Body of pancreas (tissue), 4 donors: Measurements from ENCODE around the gene PNMA1. TPM values are rescaled to one million over a fixed set of nuclear protein-coding genes. Genes with fewer than 3 reads are reported as not detected.

Source experiments
- ATAC-seq: fragments of 150-250 bp; one replicate; pipeline ENCODE4 v1.9.1; 2016
- DNase-seq, 4 donors: peaks; one replicate each; pipeline ENCODE4 v3.0.0-alpha.2; 2019
- H3K27ac ChIP-seq, 4 donors: fragments of 200-600 bp; sonication (generic); 1 replicate in 3 of 4; 2 replicates in 1 of 4; pipeline versions ENCODE4 v1.5.1 to v1.6.1; 2016 to 2019; ENCODE audit warnings: mild to moderate bottlenecking in 1 of 4, mixed read lengths in 1 of 4, moderate library complexity in 1 of 4
- H3K27me3 ChIP-seq, 2 donors: fragments of 200-600 bp; sonication (generic); one replicate each; pipeline ENCODE4 v1.6.0; 2016; ENCODE audit warnings: mild to moderate bottlenecking in 1 of 2
- H3K36me3 ChIP-seq, 2 donors: fragments of 200-600 bp; sonication (generic); replicated peaks in 1 of 2; 2 replicates each; pipeline ENCODE4 v1.5.1; 2016; ENCODE audit warnings: low read depth in 2 of 2; ENCODE audit not compliant: insufficient read depth in 1 of 2
- H3K4me1 ChIP-seq: fragments of 200-600 bp; sonication (generic); one replicate; pipeline ENCODE4 v1.6.0; 2016
- H3K4me3 ChIP-seq, 2 donors: fragments of 200-600 bp; sonication (generic); 1 replicate in 1 of 2; 2 replicates in 1 of 2; pipeline ENCODE4 v1.5.1; 2016 to 2019
- H3K9me3 ChIP-seq, 3 donors: fragments of 200-600 bp; sonication (generic); 1 replicate in 2 of 3; 2 replicates in 1 of 3; pipeline ENCODE4 v1.5.1; 2016
- POLR2A ChIP-seq, 3 donors: fragments of 450-650 bp; IDR thresholded peaks; one replicate each; pipeline ENCODE4 v1.6.1; 2016; ENCODE audit warnings: antibody characterized with exemption in 3 of 3, mild to moderate bottlenecking in 2 of 3
- WGBS, 2 donors: methylation state at CpG; one replicate each; pipeline ENCODE4 v1.1.5; 2017; 5-methylcytosine and 5-hydroxymethylcytosine counted together
- intact Hi-C: fragments of 100-400 bp; cut with DNase I; formaldehyde crosslinking; loops from one replicate; pipeline ENCODE4 v1.15.1; 2023
- total RNA-seq, 2 donors: library from RNA; depleted of rRNA; stranded (reverse); fragments of >200 nt; gene quantifications; one replicate each; pipeline ENCODE4 v1.1.0, GENCODE V29; 2016
- TF ChIP-seq, protein P1 (sequence below), 7 experiments: fragments of 450-650 bp in 4 of 7; fragments of 200-600 bp in 3 of 7; sonication (generic) in 3 of 7; IDR thresholded peaks; one replicate each; pipeline ENCODE4 v1.5.1; 2016 to 2019; ENCODE audit warnings: antibody characterized with exemption in 7 of 7

PNMA1 gene
- total RNA-seq, 2 donors from 2014 or later: 5.7 to 6.9 TPM

DNA sequence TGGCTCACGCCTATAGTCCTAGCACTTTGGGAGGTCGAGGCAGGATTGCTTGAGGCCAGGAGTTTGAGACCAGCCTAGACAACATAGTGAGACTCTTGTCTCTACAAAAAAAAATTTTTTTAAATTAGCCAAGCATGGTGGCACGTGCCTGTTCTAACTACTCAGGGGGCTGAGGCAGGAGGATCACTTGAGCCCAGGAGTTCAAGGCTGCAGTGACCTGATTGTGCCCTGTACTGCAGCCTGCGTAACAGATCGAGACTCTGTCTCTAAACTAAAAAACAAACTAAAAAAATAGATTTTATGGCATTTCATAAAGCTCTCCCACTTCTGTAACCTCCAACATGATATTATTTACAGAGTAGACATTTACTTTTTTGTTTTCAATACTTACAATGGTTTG, 29.6 kb downstream of the PNMA1 start:
- ATAC-seq: no peak

DNA sequence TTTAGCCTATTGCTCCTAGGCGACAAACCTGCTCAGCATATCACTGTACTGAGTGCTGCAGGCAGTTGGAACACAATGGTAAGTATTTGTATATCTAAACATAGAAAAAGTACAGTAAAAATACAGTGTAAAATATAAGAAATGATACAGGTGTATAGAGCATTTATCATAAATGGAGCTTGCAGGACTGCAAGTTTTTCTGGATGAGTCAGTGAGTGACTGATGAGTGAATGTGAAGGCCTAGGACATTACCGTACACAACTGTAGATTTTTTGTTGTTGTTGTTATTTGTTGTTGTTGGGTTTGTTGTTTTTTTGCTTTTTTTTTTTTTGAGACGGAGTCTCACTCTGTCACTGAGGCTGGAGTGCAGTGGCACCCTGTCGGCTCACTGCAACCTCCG, 33.4 kb downstream of the PNMA1 start:
- Histone ChIP-seq H3K9me3 (no peaks in the 10 kb centered on the region), H3K36me3 (no peaks in the 10 kb centered on the region), H3K4me1 (no peaks in the 10 kb centered on the region), H3K27ac (no peak overlapping the region), H3K4me3 (no peak overlapping the region), H3K27me3 (no peaks in the 10 kb centered on the region)
- DNase-seq (no peak), ATAC-seq (no peak)
- TF ChIP-seq POLR2A (IDR thresholded peaks at IDR 0.05): no peak
- TF ChIP-seq, protein P1, sequence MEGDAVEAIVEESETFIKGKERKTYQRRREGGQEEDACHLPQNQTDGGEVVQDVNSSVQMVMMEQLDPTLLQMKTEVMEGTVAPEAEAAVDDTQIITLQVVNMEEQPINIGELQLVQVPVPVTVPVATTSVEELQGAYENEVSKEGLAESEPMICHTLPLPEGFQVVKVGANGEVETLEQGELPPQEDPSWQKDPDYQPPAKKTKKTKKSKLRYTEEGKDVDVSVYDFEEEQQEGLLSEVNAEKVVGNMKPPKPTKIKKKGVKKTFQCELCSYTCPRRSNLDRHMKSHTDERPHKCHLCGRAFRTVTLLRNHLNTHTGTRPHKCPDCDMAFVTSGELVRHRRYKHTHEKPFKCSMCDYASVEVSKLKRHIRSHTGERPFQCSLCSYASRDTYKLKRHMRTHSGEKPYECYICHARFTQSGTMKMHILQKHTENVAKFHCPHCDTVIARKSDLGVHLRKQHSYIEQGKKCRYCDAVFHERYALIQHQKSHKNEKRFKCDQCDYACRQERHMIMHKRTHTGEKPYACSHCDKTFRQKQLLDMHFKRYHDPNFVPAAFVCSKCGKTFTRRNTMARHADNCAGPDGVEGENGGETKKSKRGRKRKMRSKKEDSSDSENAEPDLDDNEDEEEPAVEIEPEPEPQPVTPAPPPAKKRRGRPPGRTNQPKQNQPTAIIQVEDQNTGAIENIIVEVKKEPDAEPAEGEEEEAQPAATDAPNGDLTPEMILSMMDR (IDR thresholded peaks at IDR 0.05): no peak
- intact Hi-C loops: no loop called here
- WGBS, 2 donors: 90 to 93% methylated on average over 5 of the region's 5 CpGs

More for the DNA sequence above, 29.6 kb downstream of the PNMA1 start:
- Histone ChIP-seq H3K27ac (no peak overlapping the region), H3K4me1 (no peaks in the 10 kb centered on the region), H3K27me3 (no peaks in the 10 kb centered on the region), H3K9me3 (no peaks in the 10 kb centered on the region), H3K36me3 (no peaks in the 10 kb centered on the region), H3K4me3 (no peak overlapping the region)
- TF ChIP-seq, protein P1 (IDR thresholded peaks at IDR 0.05): no peak
- TF ChIP-seq POLR2A (IDR thresholded peaks at IDR 0.05): no peak
- intact Hi-C loops: no loop called here
- 88 to 90% methylated on average over 5 of the region's 5 CpGs for WGBS, 2 donors
- DNase-seq: no peak

DNA sequence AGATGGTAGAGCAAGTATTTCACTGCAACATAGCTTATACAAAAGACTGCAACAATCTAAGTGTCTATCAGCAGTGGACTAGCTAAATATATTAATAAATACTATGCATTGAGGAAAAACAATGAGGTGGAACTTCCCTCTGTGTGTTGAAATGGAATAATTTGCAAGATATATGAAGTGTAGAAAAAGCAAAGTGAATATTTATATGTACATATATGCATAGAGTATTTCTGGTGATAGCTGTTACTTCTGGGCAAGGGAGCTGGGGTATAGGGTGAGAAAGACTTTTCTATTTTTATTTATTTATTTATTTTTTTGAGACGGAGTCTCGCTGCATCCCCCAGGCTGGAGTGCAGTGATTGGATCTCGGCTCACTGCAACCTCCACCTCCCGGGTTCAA, 35.5 kb downstream of the PNMA1 start:
- no peaks in the 10 kb centered on the region for H3K27me3 ChIP-seq
- ATAC-seq (no peak), DNase-seq (no peak)
- TF ChIP-seq POLR2A (IDR thresholded peaks at IDR 0.05): no peak
- TF ChIP-seq, protein P1 (IDR thresholded peaks at IDR 0.05): no peak
- H3K27ac ChIP-seq: no peak overlapping the region
- intact Hi-C loops: no loop called here
- no peaks in the 10 kb centered on the region for H3K9me3 ChIP-seq
- H3K4me3 ChIP-seq: no peak overlapping the region
- no peaks in the 10 kb centered on the region for H3K4me1 ChIP-seq
- no peaks in the 10 kb centered on the region for H3K36me3 ChIP-seq
- 95 to 100% methylated on average over 4 of the region's 4 CpGs for WGBS, 2 donors

DNA sequence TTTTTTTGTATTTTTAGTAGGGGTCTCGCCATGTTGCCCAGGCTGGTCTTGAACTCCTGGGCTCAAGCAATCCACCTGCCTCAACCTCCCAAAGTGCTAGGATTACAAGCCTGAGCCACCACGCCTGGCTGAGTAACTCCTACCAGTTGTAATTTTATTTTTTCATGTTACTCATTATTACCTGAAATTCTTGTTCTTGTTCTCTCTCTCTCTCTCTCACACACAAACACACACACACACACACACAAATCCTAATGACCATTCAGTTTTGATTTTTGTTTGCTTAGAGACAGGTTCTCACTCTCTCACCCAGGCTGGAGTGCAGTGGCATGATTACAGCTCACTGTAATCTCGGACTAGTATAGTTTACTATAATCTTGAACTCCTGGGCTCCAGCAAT, 39.2 kb downstream of the PNMA1 start:
- Histone ChIP-seq H3K4me3 (no peak overlapping the region), H3K36me3 (peaks cover 0 to 1% of the 10 kb centered on the region in 2 donors), H3K4me1 (no peaks in the 10 kb centered on the region), H3K27ac (no peak overlapping the region), H3K27me3 (no peaks in the 10 kb centered on the region), H3K9me3 (no peaks in the 10 kb centered on the region)
- ATAC-seq (no peak), DNase-seq (no peak)
- TF ChIP-seq, protein P1 (IDR thresholded peaks at IDR 0.05): no peak
- TF ChIP-seq POLR2A (IDR thresholded peaks at IDR 0.05): no peak
- intact Hi-C loops: no loop called here
- WGBS, 2 donors: 69 to 77% methylated on average over 3 of the region's 3 CpGs

DNA sequence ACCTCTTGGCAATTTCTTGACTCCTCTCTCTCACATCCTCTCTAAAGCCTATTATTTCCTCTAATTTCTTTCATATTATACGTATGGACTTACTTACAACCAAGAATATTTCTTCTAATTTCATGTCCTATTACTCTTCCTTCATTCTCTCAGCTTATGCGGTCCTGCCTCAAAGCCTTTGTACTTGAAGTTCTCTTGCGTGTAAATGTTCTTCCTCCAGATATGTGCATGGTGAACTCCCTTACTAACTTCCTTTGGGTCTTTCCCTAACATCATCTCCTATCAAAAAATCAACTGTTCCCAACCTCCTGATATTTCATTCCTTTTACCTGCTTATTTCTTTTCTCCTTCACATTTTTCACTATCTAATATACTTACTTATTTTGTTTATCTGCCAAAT, 46.3 kb downstream of the PNMA1 start:
- TF ChIP-seq, protein P1 (IDR thresholded peaks at IDR 0.05): no peak
- TF ChIP-seq POLR2A (IDR thresholded peaks at IDR 0.05): no peak
- Histone ChIP-seq H3K4me3 (no peak overlapping the region), H3K27me3 (no peaks in the 10 kb centered on the region), H3K27ac (no peak overlapping the region), H3K36me3 (peaks cover 0 to 1% of the 10 kb centered on the region in 2 donors), H3K4me1 (no peaks in the 10 kb centered on the region), H3K9me3 (no peaks in the 10 kb centered on the region)
- WGBS, 2 donors: 78 to 88% methylated on average over 3 of the region's 3 CpGs
- ATAC-seq: no peak
- no peak for DNase-seq
- intact Hi-C loops: no loop called here
